ENCODE results near the gene C7.

Gene C7

GRCh38 chr5:40915341-40915926 is 6.1 kb downstream of the C7 start:
- no peak for DNase-seq (ENCODE audit: low read depth in 2 of 3, low spot score in 1 of 3)

DNA sequence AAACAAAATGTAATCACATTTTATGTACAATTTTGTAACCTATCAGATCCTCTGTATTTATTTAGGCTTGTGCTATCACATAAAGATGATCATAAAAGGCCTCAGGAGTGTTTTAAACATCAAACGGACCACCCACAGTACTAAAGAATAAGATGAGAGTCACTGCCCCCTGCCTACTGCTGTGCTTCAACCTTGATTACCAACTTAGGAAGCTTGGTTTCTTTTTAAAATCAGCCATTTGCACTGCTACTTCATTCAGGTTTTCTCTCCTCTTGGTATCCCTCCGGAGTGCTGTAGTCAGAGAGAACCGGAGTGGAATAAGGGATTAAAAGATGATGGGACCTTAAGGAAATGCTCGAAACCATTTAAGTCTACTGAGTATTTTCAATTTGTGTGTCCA is 6.9 kb downstream of the C7 start:
- no peak for DNase-seq (ENCODE audit: low read depth in 2 of 3, low spot score in 1 of 3)

DNA sequence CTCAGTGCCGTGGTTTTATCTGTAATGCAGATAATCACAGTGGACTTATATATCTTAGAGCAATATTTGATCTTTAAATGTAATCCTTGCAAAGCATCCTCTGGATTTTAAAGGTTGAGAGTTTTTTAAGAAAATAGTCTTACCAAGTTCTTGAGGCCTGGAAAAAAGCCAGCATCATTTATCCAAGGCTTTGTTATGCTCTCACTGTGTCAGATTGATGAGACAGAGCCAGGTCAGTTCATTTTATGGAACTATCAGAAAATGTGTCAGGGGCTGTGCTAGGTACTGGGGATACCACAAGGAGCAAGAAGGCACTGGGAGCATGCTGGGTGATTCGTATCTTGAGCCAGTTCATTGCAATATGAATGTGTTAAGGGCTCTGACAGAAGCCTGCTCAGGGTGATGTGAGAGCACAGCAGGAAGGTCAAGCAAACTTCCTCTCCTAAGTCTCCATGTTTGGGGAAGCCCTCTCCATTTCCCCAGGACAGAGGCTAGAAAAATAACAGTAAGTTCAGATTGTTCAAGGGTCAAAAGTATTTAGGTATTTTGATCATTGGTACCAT is 19.7 kb downstream of the C7 start:
- DNase-seq (ENCODE audit: low read depth in 2 of 3, low spot score in 1 of 3) = no peak

DNA sequence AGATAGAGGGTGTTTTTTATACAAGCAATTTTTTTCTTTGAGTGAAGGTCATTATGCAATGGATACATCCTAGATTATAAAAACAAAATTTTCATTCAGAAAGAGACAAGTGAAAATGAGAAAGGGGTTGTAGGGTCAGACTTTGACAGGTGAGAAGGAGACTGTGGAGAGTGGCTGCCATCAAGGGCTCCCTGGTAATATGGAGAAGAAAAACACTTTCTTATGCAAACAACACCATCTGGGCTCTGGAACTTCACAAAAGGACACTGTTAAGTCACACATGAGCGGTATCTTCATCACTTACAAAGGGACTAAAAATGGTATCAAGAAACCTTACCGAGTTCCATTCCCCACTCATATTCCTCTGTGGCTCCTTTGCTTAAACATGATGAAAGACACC is 23.5 kb downstream of the C7 start:
- DNase-seq (ENCODE audit: low read depth in 2 of 3, low spot score in 1 of 3) = no peak

GRCh38 chr5:40937075-40937474 is 27.8 kb downstream of the C7 start:
- no peak for DNase-seq (ENCODE audit: low read depth in 2 of 3, low spot score in 1 of 3)

DNA sequence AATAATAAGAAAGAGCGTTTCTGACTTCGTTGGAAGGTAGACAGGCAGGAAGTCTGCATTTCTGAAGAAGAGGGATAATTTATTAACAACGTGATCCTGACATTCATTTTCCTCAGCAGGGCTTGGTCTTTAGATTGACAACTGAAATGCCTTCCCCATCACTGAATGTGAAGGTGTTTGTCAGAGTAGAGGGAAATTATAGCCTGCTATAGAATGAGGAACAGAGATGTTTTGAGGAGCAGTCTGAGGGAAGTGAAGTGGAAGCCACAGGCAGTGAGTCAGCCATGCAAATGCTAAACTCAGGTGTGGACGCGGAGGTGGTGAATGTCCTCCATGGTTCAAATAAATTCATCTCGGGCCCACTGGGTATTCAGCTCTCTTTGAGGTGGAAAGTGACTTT is 30.5 kb downstream of the C7 start:
- DNase-seq (ENCODE audit: low read depth in 2 of 3, low spot score in 1 of 3) = no peak

- DNase-seq (ENCODE audit: low read depth in 2 of 3, low spot score in 1 of 3) = no peak
These were observed 35.8 kb downstream of the C7 start for GRCh38 chr5:40945111-40945510.

DNA sequence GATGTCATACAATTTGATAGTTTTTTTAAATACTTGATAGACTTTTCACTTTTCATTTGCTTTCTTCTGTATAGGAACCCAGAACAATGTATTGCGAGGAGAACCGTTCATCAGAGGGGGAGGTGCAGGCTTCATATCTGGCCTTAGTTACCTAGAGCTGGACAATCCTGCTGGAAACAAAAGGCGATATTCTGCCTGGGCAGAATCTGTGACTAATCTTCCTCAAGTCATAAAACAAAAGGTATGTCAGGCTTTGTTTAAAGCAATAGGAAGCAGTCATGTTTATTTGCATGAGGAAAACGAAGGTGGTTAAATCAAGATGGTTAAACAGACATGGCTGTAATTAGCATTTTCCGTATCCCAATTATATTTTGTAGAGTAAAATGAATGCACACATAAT is 46.0 kb downstream of the C7 start:
- no peak for DNase-seq (ENCODE audit: low read depth in 2 of 3, low spot score in 1 of 3)

- no peak for DNase-seq (ENCODE audit: low read depth in 2 of 3, low spot score in 1 of 3)
These were observed 47.8 kb downstream of the C7 start for GRCh38 chr5:40957048-40957447.

DNA sequence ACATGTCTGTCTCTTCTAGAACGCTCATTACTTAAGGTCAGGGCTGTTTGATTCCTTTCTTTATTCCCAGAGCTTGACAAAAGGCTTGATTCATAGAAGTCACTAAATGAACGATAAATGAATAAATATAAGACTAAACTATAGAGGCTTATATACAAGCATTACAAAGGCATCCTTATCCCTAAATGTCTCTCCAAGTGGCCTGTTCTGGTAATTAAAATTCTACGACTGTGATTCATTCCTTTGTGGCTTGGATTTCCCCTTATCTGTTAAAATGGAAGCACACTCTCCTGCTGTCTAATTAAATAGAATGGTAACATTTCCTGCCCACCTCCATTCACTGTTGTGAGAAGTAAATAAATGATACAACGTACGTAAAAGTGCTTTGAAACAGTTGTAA is 49.5 kb downstream of the C7 start:
- DNase-seq (ENCODE audit: low read depth in 2 of 3, low spot score in 1 of 3) = no peak

- DNase-seq (ENCODE audit: low read depth in 2 of 3, low spot score in 1 of 3) = no peak
These were observed 50.7 kb downstream of the C7 start for GRCh38 chr5:40960037-40960436.

- DNase-seq (ENCODE audit: low read depth in 2 of 3, low spot score in 1 of 3) = no peak
These were observed 53.1 kb downstream of the C7 start for GRCh38 chr5:40962207-40962955.

- no peak for DNase-seq (ENCODE audit: low read depth in 2 of 3, low spot score in 1 of 3)
These were observed 63.1 kb downstream of the C7 start for GRCh38 chr5:40972434-40972833.

GRCh38 chr5:40973364-40974004 is 64.2 kb downstream of the C7 start:
- no peak for DNase-seq (ENCODE audit: low read depth in 2 of 3, low spot score in 1 of 3)

GRCh38 chr5:40976041-40976440 is 66.7 kb downstream of the C7 start:
- no peak for DNase-seq (ENCODE audit: low read depth in 2 of 3, low spot score in 1 of 3)

GRCh38 chr5:40976836-40977235 is 67.5 kb downstream of the C7 start:
- no peak for DNase-seq (ENCODE audit: low read depth in 2 of 3, low spot score in 1 of 3)

DNA sequence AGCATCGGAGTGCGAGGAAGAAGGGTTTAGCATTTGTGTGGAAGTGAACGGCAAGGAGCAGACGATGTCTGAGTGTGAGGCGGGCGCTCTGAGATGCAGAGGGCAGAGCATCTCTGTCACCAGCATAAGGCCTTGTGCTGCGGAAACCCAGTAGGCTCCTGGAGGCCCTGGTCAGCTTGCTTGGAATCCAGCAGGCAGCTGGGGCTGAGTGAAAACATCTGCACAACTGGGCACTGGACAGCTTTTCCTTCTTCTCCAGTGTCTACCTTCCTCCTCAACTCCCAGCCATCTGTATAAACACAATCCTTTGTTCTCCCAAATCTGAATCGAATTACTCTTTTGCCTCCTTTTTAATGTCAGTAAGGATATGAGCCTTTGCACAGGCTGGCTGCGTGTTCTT is 72.1 kb downstream of the C7 start:
- no peak for DNase-seq (ENCODE audit: low read depth in 2 of 3, low spot score in 1 of 3)

- no peak for DNase-seq (ENCODE audit: low read depth in 2 of 3, low spot score in 1 of 3)
These were observed 74.5 kb downstream of the C7 start for GRCh38 chr5:40983781-40984180.

DNA sequence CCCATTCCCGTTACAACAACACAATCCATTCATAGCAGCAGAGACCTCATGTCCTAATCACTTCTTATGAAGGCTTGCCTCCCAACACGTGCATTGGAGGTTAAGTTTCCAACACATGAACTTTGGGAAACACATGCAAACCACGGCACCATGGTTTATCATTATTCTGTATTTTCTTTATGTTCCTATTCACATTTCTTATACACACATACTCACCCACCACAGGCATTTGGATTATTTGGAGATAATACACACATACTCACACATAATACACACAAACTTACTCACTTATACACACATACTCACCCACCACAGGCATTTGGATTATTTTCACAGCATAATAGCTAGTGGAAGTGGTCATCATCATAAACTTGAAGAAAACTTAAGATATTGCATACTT is 75.6 kb downstream of the C7 start:
- no peak for DNase-seq (ENCODE audit: low read depth in 2 of 3, low spot score in 1 of 3)

DNA sequence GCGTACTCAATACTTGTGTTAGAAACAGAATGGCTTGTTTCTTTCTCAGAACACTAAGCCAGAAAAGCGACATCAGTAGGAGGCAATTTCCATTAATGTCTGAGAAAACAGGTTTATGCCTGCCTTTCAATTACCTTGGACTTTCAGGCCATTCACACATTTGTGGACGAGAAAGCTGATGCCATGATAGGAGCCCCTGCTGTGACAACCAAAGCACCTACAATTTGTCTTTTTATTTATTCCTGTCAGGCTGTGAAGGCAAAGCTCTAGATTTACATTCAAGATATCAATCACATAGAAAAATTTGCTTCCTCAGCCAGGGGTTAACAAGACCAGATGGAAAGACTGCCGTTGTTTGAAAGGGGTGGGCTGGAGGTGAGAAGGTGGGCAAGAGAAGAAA is 76.2 kb downstream of the C7 start:
- DNase-seq (ENCODE audit: low read depth in 2 of 3, low spot score in 1 of 3) = no peak

DNA sequence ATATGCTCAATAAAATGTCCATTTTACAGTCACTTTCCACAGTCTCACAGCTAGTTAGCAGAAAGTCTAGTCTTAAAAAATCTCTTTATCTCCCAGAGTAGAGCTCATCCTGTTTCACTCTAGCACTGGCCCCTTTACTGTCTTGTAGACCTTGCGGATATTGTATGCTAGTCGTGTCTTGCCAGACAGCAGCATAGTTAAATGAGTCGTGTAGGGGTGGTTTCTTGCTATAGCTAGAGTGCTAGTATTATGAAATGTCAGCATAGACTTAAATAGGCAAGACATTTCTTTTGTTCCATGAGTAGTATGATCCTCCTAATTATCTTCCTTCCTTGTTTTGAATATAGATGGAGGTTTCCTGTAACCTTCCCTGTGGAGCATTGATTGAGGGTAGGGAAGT is 77.4 kb downstream of the C7 start:
- DNase-seq (ENCODE audit: low read depth in 2 of 3, low spot score in 1 of 3) = no peak

DNA sequence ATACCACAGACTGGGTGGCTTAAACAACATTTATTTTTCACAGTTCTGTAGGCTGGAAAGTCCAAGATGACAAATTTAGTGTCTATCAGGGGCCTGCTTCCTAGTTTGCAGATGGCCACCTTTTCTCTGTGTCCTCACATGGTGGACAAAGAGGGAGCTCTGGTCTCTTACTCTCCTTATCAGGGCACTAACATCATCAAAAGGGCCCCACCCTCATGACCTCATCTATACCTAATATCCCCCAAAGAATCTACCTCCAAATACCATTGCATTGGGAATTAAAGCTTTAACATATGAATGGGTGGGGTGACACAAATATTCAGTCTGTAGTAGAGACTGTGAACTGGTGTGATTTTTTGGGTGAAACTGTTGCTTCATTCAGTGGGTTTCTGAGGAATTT is 78.1 kb downstream of the C7 start:
- no peak for DNase-seq (ENCODE audit: low read depth in 2 of 3, low spot score in 1 of 3)
